Measurements from ENCODE around the gene GPC6.

The GPC6 gene

GRCh38 chr13:93521307-93521706, 294.7 kb downstream of the GPC6 start:
- no peak for DNase-seq

DNA sequence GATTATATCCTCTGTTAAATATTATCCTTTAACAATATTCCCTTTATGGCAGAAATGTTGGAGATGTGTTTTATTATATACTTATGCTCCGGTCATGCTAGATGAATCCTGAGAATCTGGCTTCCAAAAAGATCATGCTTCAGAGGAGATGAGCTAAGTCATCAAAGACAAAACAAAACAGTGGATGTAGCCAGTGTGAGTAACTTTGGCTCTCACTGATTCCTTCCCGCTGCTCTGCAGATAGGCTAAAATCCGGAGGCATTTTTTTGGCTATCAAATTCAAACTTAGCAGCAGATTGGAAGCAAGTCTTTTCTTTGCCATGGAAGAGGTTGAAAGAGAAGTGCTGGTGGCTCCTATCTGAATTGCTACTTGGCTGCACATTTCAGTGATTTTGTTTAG, 295.9 kb downstream of the GPC6 start:
- no peak for DNase-seq

GRCh38 chr13:93525087-93525486, 298.5 kb downstream of the GPC6 start:
- no peak for DNase-seq

DNA sequence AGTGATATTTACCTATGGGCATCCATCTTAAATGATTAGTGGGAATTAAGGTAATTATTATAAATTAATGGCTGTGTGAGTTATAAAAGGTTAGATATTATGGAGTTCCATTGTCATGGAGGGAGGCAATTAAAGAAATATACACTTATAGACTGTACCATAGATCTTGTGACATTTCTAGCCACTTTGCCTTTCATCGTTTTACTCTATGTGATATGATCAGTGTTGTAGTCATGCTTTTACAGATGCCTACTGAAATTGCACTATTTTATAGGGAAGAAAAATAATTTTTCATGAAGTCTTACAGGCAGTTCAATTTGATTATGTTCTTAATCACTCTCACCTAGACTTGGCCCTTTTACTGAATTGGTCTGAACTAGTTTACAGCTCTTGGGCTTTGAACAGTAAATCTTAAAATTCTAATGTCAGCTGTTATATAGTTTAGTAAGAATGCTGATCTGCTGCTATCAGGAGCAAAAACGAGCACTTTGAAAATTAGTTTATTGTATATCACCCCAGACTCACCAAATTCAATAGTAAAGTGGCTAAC, 301.2 kb downstream of the GPC6 start:
- DNase-seq = no peak

DNA sequence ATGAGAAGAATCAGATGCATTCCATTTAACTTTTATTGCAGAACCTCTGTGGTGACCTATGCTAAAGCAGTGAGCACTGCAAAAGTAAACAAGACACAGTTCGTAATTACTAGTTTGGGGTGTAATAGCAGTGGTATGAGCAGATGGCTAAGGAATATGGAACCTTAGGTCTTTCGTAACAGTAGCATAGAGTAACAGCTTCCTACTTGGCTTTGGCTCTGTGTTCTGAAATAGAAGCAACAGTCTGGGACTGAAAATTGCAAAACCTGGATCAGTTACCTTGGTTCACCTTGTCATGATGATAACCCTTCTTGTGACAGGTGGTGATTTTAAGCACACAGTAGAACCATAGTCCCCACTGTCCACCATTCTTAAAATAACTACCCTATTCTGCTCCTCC, 303.4 kb downstream of the GPC6 start:
- DNase-seq = no peak

- no peak for DNase-seq
These were observed 307.6 kb downstream of the GPC6 start for GRCh38 chr13:93534181-93534700.

GRCh38 chr13:93535251-93535650, 308.6 kb downstream of the GPC6 start:
- DNase-seq = no peak

DNA sequence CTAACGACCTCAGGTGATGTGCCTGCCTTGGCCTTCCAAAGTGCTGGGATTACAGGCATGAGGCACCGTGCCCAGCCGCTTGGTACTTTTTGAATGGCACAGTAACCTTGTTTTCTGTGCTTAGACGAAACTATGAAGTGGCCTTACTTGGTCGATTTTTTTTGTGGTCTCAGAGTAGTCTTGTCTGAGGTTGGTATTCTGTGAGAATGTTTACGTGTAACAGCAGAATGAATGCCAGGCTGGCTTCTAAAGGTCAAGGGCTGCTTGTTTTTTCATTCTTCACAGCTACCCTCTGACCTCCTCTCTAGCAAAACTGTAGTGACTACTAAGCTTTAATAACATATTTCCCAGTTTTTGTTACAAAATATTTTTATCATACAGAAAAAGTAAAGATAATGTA, 313.3 kb downstream of the GPC6 start:
- no peak for DNase-seq

DNA sequence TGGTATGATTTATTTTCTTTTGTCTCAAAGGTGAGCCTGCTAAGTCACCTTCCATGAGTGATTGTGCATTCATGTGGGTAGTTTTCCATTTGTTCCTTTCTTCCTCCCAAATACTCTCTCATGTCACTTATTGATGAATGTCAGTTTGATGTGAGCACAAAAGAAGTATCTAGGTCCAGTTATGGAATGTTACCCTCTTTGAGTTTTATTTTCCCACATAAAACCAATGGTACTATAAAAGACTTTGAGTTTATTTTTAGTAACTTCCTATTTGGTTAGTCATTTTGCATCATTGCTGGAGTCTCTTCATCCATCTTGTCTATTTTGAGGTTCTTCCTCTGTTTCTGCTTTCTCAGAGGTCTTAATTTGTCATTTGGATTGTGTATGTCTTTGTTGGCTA, 321.3 kb downstream of the GPC6 start:
- no peak for DNase-seq

DNA sequence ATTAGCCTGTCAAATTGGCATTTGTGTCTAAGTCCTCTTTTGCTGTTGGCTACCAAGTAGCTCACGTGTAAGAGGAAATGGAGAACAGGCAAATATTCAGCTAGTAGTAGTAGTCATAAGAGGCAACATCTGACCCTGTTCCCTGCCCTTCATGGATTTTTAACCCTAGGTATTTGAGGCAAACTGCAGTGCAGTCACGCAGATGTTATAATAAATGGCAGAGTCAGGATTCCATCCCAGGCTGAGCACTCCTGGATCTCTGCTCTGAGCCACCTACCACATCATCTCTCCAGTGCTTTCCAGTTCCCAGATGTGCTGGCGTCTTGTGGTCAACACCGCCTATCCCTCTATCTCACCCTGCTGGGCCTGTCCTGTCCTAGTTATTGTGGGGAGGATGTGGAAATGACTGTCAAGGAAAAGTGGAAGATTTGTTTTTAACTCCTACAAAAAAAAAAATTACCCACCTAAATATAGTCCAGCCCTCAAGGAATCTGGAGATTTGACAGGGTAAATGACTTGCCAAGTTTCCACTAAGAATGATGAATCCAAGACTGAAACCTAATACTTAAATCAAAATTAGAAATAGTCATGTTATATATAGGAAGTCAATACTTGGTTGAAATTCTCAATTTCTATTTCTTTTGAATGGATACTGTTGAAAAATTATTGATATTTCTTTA, 322.9 kb downstream of the GPC6 start:
- no peak for DNase-seq

DNA sequence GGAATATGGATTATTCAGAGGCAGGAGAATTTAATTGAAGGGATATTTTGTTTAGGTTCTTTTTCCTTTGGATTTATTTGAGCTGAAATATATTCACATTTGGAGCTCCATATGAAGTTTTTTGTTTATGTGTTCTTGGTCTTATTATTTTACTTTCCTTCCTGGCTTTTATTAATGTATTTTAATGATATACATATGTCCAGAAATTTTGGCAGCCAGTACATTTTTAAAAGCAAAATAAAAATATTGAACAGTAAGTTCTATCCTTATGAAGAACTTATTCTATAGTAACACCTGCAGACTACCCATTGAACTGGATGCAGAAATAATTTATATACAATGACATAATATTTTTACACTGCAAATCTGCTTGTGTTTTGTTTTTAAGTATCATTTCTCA, 323.6 kb downstream of the GPC6 start:
- no peak for DNase-seq

GRCh38 chr13:93552596-93552995, 326.0 kb downstream of the GPC6 start:
- DNase-seq = no peak

- DNase-seq = no peak
These were observed 327.9 kb downstream of the GPC6 start for GRCh38 chr13:93554514-93554913.

DNA sequence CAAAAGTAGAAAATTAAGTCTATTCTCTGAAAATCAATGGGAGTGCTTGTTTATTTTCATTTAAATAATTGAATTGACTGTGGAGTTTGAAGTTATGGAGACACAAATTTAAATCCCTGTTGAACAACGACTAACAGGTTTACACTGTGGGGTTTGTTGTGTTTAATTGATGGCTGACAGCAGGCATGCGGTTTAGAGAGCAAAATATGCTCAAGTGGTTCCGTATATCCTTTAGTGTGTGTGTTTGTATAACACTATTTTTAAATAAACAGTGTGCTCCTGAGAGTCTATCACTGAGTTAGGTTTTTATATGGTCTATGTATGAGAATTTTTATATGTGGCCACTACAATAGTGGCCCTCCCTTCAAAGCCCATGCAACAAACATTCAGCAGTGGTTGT, 332.0 kb downstream of the GPC6 start:
- no peak for DNase-seq

DNA sequence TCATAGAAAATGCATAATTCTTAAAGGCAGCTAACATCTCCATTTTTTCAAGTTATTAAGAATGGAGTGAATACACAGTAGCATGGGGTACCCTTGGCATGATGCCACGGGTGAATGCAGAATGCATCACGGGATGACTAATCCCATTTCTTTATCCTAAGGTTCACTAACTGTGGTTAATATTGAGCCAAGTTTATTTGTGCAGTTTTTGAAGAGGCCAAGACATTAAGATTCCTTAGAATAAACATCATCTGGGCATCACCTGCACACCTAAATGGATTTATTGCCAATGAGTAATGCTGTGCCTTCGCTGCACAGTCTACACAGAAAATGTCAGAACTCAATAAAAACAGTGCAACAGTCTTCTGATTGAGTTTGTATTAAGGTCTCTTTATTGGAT, 333.1 kb downstream of the GPC6 start:
- DNase-seq = no peak

DNA sequence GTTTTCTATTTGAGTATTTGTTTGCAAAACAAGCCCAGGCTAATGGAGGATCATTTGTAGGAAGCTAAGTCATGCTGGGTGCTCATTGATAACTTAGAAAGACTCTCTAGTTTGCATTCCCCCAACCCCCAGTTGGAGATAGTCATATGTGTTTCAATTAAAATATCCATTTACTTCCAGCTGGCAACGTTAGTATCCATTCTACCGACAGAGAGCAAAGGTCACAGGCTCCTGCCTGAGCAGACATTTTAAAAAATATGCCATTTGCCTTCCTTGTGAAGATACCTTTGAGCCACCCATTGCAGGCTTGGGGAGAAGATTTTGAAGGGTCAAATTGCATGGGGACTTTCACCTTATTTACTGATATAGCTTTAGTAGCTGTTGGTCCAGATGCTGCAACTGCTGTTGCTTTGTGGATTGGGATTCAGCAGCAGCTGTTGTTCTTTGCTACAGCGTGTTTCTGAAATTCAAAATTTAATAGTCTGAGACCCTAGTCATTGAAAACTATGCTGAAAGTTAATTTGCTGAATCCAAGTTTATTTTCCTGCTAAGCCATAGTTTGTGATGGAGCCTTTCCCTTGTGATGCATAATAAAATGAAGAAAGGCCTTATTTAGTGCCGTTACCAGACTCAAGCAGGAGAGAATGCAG, 335.1 kb downstream of the GPC6 start:
- no peak for DNase-seq

- DNase-seq = no peak
These were observed 336.1 kb downstream of the GPC6 start for GRCh38 chr13:93562676-93563075.

DNA sequence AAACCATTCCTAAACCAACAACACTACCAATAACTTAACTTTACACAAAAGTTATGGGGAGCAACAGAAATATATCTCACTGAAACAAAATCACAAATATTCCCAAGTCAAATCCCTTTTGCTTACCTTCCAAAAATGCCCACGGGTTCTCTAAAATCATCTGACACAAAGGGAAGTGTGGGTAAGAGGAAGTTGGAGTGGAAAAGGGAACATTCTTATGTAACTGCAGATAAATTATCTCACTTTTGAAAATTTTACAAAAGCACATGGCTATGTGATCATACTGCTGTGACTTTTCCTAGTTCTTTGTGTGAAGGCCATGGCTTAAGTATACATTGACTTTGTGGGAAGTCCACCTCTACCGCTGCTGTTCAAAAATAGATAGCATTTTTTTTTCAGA, 350.5 kb downstream of the GPC6 start:
- no peak for DNase-seq

DNA sequence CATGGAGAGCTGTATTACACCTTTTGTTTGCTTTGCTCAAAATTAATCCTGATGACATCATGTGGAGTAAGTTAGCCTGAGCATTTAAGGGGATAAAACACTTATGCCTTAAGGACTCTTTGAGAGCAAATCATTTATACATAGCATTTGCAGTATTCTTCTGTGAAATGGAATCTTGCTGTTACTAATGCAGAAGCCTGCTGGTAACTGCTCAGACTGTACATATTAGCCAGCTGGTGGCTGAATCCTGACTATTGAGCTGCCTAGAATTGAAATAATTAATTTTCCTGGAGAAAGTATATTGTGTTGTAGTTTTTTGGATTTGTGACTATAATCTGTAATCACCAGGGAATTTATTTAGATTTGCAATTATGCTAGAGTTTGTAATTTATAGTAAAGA, 363.2 kb downstream of the GPC6 start:
- DNase-seq = no peak

DNA sequence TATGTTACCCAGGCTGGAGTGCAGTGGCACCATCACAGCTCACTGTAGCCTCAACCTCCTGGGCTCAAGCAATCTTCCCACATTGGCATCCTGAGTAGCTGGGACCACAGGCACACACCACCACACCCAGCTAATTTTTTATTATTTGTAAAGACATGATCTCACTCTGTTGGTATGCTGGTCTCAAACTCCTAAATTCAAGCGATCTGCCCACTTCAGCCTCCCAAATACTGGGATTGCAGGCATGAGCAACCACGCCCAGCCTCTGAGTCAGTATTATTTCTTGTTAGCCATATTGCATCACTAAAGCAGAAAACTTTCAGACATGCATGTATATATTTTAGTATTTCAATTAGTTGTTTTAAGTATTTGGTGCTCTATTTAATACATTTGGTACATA, 376.4 kb downstream of the GPC6 start:
- DNase-seq = no peak

- DNase-seq = no peak
These were observed 388.2 kb downstream of the GPC6 start for GRCh38 chr13:93614776-93615175.

DNA sequence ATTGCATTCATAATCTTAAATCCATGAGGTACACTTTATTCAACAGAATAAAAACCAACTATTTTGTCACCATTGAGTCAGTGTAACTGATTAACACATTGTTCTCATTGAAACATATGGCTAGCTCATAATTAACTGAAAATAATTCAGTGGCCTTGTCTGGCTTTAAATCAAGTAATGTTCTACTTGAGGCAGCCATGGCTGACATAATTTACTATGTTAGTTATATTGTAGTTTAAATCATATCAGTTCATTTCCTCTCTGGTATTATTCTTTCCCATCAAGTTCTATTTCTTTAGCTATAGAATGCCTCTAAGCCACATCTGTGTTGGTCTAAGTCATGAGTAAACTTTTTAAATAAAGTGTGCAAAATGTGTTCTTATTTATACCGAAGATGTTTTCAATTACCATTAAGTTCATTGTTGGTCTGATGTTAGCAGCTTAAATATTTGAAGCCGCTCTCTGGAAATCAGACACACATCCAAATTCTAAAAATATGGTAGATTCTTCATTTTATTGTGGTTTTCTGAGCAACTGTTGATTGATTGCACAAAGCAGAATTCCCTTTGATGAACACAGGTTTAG, 393.7 kb downstream of the GPC6 start:
- DNase-seq = no peak

DNA sequence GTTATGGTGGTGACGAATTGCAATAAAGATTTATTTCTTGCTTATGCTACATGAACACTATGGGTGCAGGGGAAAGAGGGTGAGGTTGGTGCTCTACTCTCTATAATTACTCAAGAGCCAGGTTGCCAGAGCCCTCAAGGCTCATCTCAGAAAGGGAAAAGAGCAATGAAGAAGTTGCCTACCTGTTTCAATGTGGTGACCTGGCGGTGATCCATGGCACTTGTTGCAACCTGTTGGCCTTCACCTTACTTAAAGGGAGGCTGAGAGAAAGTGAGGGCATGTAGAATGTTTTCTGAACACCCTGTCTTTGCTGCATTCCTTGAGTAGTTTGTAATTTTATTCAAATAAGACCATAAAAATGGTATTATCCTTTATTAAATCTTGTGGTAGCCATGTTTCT, 394.4 kb downstream of the GPC6 start:
- no peak for DNase-seq

DNA sequence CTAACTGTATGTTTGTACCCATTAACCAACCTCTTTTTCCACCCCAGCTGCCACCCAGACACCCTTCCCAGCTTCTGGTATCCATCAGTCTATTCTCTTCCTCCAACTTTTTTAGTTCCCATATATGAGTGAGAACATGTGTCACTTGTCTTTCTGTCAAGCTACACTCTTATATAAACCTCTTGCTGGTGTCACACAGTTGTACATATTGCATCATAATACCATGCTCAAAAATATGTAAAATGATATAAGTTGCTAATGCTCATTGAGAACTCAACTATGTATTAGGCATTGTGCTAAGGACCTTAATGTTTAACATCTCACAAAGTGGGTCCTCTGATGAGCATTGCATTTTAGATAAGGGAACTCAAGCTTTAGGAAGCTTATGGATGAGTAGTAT, 395.4 kb downstream of the GPC6 start:
- no peak for DNase-seq

Data from CD4-positive, alpha-beta T cell treated with Interleukin-4 for 4 hours (primary cell).